Glutamatergic neuron (in vitro differentiated cells): ENCODE measurements around the gene JAK1. TPM values are rescaled to one million over a fixed set of nuclear protein-coding genes. Genes with fewer than 3 reads are reported as not detected.

Source experiments
- DNase-seq: peaks from one replicate; pipeline ENCODE4 v3.0.0; 2022
- H3K27ac Mint-ChIP-seq: one replicate; pipeline ENCODE4 v1.8.0; 2020; ENCODE audit warnings: mild to moderate bottlenecking, mixed read lengths, inconsistent platforms; ENCODE audit not compliant: unreplicated experiment
- H3K27me3 Mint-ChIP-seq: one replicate; pipeline ENCODE4 v1.8.0; 2020; ENCODE audit warnings: mild to moderate bottlenecking, moderate library complexity, mixed read lengths, inconsistent platforms; ENCODE audit not compliant: unreplicated experiment
- H3K36me3 Mint-ChIP-seq: one replicate; pipeline ENCODE4 v1.8.0; 2020; ENCODE audit warnings: mild to moderate bottlenecking, mixed read lengths, inconsistent platforms; ENCODE audit not compliant: unreplicated experiment
- H3K4me1 Mint-ChIP-seq: one replicate; pipeline ENCODE4 v1.8.0; 2020; ENCODE audit warnings: mild to moderate bottlenecking, low read depth, mixed read lengths, inconsistent platforms; ENCODE audit not compliant: unreplicated experiment
- H3K4me3 Mint-ChIP-seq: one replicate; pipeline ENCODE4 v1.8.0; 2020; ENCODE audit warnings: mild to moderate bottlenecking, mixed read lengths, inconsistent platforms; ENCODE audit not compliant: unreplicated experiment
- H3K9me3 Mint-ChIP-seq: one replicate; pipeline ENCODE4 v1.8.0; 2020; ENCODE audit warnings: mild to moderate bottlenecking, moderate library complexity, mixed read lengths, inconsistent platforms; ENCODE audit not compliant: unreplicated experiment
- total RNA-seq: library from RNA; stranded (reverse); fragmentation: NEBNext Ultra II Directional; extraction: Animal tissue kit (Norgen Biotek cat#: 25700); gene quantifications from one replicate; pipeline ENCODE4 v1.2.1, GENCODE V29; 2021; ENCODE audit not compliant: unreplicated experiment
- TF ChIP-seq, protein P1 (sequence below): fragments of 200-600 bp; sonication (generic); IDR thresholded peaks from one replicate; pipeline ENCODE4 v1.5.0; 2021; ENCODE audit not compliant: partially characterized antibody, unreplicated experiment

JAK1 gene
- total RNA-seq, 1 donor from 2014 or later: 16.9 TPM

DNA sequence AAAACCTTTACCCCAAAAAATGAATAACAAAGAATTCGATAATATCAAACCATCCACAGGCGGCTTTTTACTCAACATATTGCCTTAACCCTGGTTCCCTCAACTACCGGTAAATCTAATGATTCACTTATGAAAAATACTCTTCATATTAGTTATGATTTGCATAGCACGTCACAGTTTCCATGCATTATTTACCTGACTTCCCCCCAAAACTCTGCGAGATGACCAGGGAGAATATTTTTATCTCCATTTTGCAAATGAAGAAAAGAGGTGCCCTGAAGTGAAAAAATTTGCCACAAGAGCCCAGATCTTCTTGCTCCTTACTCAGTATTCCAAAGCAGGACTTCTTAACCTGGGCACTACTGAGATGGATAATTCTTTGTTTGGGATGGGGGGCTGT lies 2.9 kb downstream of the JAK1 start:
- Mint-ChIP-seq H3K9me3 (no peaks in the 10 kb centered on the region), H3K27me3 (peaks cover 6% of the 10 kb centered on the region), H3K4me3 (no peak overlapping the region), H3K36me3 (no peaks in the 10 kb centered on the region), H3K27ac (no peak overlapping the region), H3K4me1 (peaks cover 12% of the 10 kb centered on the region)
- TF ChIP-seq, protein P1, sequence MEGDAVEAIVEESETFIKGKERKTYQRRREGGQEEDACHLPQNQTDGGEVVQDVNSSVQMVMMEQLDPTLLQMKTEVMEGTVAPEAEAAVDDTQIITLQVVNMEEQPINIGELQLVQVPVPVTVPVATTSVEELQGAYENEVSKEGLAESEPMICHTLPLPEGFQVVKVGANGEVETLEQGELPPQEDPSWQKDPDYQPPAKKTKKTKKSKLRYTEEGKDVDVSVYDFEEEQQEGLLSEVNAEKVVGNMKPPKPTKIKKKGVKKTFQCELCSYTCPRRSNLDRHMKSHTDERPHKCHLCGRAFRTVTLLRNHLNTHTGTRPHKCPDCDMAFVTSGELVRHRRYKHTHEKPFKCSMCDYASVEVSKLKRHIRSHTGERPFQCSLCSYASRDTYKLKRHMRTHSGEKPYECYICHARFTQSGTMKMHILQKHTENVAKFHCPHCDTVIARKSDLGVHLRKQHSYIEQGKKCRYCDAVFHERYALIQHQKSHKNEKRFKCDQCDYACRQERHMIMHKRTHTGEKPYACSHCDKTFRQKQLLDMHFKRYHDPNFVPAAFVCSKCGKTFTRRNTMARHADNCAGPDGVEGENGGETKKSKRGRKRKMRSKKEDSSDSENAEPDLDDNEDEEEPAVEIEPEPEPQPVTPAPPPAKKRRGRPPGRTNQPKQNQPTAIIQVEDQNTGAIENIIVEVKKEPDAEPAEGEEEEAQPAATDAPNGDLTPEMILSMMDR: no peak
- no peak for DNase-seq

- Mint-ChIP-seq H3K27ac (no peak overlapping the region), H3K36me3 (no peaks in the 10 kb centered on the region), H3K4me1 (peaks cover 12% of the 10 kb centered on the region), H3K4me3 (no peak overlapping the region), H3K27me3 (peaks cover 6% of the 10 kb centered on the region), H3K9me3 (no peaks in the 10 kb centered on the region)
- DNase-seq: no peak
- TF ChIP-seq, protein P1: no peak
These were observed 3.9 kb downstream of the JAK1 start for GRCh38 chr1:64962441-64962840.

- TF ChIP-seq, protein P1: no peak
- H3K27me3 Mint-ChIP-seq: peaks cover 6% of the 10 kb centered on the region
- H3K9me3 Mint-ChIP-seq: no peaks in the 10 kb centered on the region
- no peak for DNase-seq
- no peak overlapping the region for H3K4me3 Mint-ChIP-seq
- no peaks in the 10 kb centered on the region for H3K36me3 Mint-ChIP-seq
- peaks cover 6% of the 10 kb centered on the region for H3K4me1 Mint-ChIP-seq
- no peak overlapping the region for H3K27ac Mint-ChIP-seq
These were observed 4.4 kb downstream of the JAK1 start for GRCh38 chr1:64961923-64962322.

- H3K4me1 Mint-ChIP-seq: peaks cover 5% of the 10 kb centered on the region
- no peak overlapping the region for H3K27ac Mint-ChIP-seq
- DNase-seq: no peak
- no peaks in the 10 kb centered on the region for H3K9me3 Mint-ChIP-seq
- no peak overlapping the region for H3K4me3 Mint-ChIP-seq
- TF ChIP-seq, protein P1: no peak
- peaks cover 3% of the 10 kb centered on the region for H3K27me3 Mint-ChIP-seq
- no peaks in the 10 kb centered on the region for H3K36me3 Mint-ChIP-seq
These were observed 5.6 kb downstream of the JAK1 start for GRCh38 chr1:64960731-64961130.

- Mint-ChIP-seq H3K4me3 (no peak overlapping the region), H3K36me3 (no peaks in the 10 kb centered on the region), H3K27ac (no peak overlapping the region), H3K27me3 (no peaks in the 10 kb centered on the region), H3K9me3 (no peaks in the 10 kb centered on the region), H3K4me1 (peaks cover 3% of the 10 kb centered on the region)
- DNase-seq: no peak
- TF ChIP-seq, protein P1: no peak
These were observed 6.4 kb downstream of the JAK1 start for GRCh38 chr1:64959986-64960385.
